Upper lobe of left lung (tissue), 4 donors: Measurements from ENCODE around the gene NEXN.

Source experiments
- POLR2A ChIP-seq, 4 donors: fragments of 450-650 bp; IDR thresholded peaks; one replicate each; pipeline ENCODE4 v1.5.1; 2016 to 2017; ENCODE audit warnings: antibody characterized with exemption in 4 of 4, mild to moderate bottlenecking in 2 of 4
- TF ChIP-seq, protein P1 (sequence below), 6 experiments: fragments of 450-650 bp in 4 of 6; fragments of 200-600 bp in 2 of 6; sonication (generic) in 2 of 6; IDR thresholded peaks; one replicate each; pipeline ENCODE4 v1.5.1; 2016 to 2019; ENCODE audit warnings: antibody characterized with exemption in 6 of 6

DNA sequence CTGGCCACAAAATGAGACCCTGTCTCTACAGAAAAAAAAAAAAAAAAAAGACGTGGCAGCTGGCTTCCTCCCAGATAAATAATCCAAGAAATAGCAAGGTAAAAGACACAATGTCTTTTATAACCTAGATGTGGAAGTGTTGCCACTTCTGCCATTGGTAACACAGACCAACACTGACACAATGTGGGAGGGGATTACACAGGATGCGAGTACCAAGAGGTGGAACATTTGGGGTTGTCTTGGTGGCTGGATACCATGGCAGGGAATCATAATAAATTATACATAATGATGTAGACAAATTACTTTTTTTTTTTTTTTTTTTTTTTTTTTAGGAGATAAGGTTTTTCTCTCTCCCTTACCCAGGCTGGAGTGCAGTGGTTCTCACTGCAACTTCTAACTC lies 6.0 kb upstream of the NEXN start:
- TF ChIP-seq, protein P1, sequence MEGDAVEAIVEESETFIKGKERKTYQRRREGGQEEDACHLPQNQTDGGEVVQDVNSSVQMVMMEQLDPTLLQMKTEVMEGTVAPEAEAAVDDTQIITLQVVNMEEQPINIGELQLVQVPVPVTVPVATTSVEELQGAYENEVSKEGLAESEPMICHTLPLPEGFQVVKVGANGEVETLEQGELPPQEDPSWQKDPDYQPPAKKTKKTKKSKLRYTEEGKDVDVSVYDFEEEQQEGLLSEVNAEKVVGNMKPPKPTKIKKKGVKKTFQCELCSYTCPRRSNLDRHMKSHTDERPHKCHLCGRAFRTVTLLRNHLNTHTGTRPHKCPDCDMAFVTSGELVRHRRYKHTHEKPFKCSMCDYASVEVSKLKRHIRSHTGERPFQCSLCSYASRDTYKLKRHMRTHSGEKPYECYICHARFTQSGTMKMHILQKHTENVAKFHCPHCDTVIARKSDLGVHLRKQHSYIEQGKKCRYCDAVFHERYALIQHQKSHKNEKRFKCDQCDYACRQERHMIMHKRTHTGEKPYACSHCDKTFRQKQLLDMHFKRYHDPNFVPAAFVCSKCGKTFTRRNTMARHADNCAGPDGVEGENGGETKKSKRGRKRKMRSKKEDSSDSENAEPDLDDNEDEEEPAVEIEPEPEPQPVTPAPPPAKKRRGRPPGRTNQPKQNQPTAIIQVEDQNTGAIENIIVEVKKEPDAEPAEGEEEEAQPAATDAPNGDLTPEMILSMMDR (IDR thresholded peaks at IDR 0.05), result no peak
- no peak for TF ChIP-seq POLR2A (IDR thresholded peaks at IDR 0.05)
